GM23248 (cell line): ENCODE measurements around the gene MAGI1. TPM values are rescaled to one million over a fixed set of nuclear protein-coding genes. Genes with fewer than 3 reads are reported as not detected.

Experiments
- DNase-seq: peaks from one replicate; pipeline ENCODE4 v3.0.0-alpha.2; 2015
- H2AFZ ChIP-seq: fragments of 200-600 bp; sonication (generic); 2 replicates; pipeline ENCODE4 v1.6.1; 2016; ENCODE audit warnings: antibody characterized with exemption
- H3F3A ChIP-seq: fragments of 200-600 bp; sonication (generic); 2 replicates; pipeline ENCODE4 v1.6.1; 2016; ENCODE audit warnings: mild to moderate bottlenecking, antibody characterized with exemption, mixed run types; ENCODE audit not compliant: insufficient read depth
- H3K27ac ChIP-seq: fragments of 200-600 bp; sonication (generic); 2 replicates; pipeline ENCODE4 v1.5.1; 2016; ENCODE audit warnings: mild to moderate bottlenecking
- H3K27me3 ChIP-seq: fragments of 200-600 bp; sonication (generic); replicated peaks from 2 replicates; pipeline ENCODE4 v1.6.1; 2016; ENCODE audit warnings: mild to moderate bottlenecking; ENCODE audit not compliant: insufficient read depth
- H3K36me3 ChIP-seq: fragments of 200-600 bp; sonication (generic); 2 replicates; pipeline ENCODE4 v1.6.1; 2016; ENCODE audit warnings: low read depth, mild to moderate bottlenecking
- H3K4me1 ChIP-seq: fragments of 200-600 bp; sonication (generic); 2 replicates; pipeline ENCODE4 v1.6.1; 2016; ENCODE audit warnings: mild to moderate bottlenecking; ENCODE audit not compliant: insufficient read depth
- H3K4me2 ChIP-seq: fragments of 200-600 bp; sonication (generic); one replicate; pipeline ENCODE4 v1.6.1; 2016; ENCODE audit warnings: mild to moderate bottlenecking; ENCODE audit not compliant: unreplicated experiment
- H3K4me3 ChIP-seq: fragments of 200-600 bp; sonication (generic); 2 replicates; pipeline ENCODE4 v1.5.1; 2016; ENCODE audit warnings: mild to moderate bottlenecking
- H3K79me2 ChIP-seq: fragments of 200-600 bp; sonication (generic); 2 replicates; pipeline ENCODE4 v1.6.1; 2016; ENCODE audit warnings: mild to moderate bottlenecking; ENCODE audit not compliant: insufficient read depth
- H3K9ac ChIP-seq: fragments of 200-600 bp; sonication (generic); 2 replicates; pipeline ENCODE4 v1.6.1; 2016; ENCODE audit warnings: mild to moderate bottlenecking
- H3K9me2 ChIP-seq: fragments of 200-600 bp; sonication (generic); 2 replicates; pipeline ENCODE4 v1.6.1; 2016; ENCODE audit warnings: mixed run types, mild to moderate bottlenecking, moderate library complexity; ENCODE audit not compliant: insufficient read depth
- H3K9me3 ChIP-seq: fragments of 200-600 bp; sonication (generic); one replicate; pipeline ENCODE4 v1.6.1; 2017; ENCODE audit warnings: low read depth
- H4K20me1 ChIP-seq: fragments of 200-600 bp; sonication (generic); 2 replicates; pipeline ENCODE4 v1.6.0; 2016; ENCODE audit not compliant: insufficient read depth
- EZH2 ChIP-seq: fragments of 200-600 bp; sonication (generic); IDR thresholded peaks from 2 replicates; pipeline ENCODE4 v1.6.1; 2018; ENCODE audit warnings: antibody characterized with exemption, mild to moderate bottlenecking; ENCODE audit not compliant: insufficient read depth, poor library complexity, severe bottlenecking
- EZH2phosphoT487 ChIP-seq: fragments of 200-600 bp; sonication (generic); IDR thresholded peaks from 2 replicates; pipeline ENCODE4 v1.6.1; 2018; ENCODE audit warnings: antibody characterized with exemption, moderate library complexity, mild to moderate bottlenecking, low read depth; ENCODE audit not compliant: insufficient read depth
- WGBS, 2 experiments: methylation state at CpG; one replicate each; pipeline ENCODE4 v1.1.6; 2015 to 2017; ENCODE audit warnings: low lambda C conversion rate in 2 of 2, low coverage in 1 of 2; ENCODE audit errors: missing lambda C conversion rate in 2 of 2; 5-methylcytosine and 5-hydroxymethylcytosine counted together
- in situ Hi-C: fragments of 300-500 bp; cut with MboI; formaldehyde crosslinking; loops from 2 replicates; pipeline ENCODE4 v1.15.0; 2020
- polyA plus RNA-seq: library from polyadenylated mRNA; unstranded; fragments of >200 nt; fragmentation: Nextera tagmentation; extraction: Ambion mirVana; gene quantifications from 2 replicates; pipeline ENCODE4 v1.2.1, GENCODE V29; 2016
- total RNA-seq: library from RNA; depleted of rRNA; stranded (reverse); fragments of >200 nt; shearing (Covaris generic); gene quantifications from 2 replicates; pipeline ENCODE4 v1.2.3, GENCODE V29; 2014

Gene MAGI1
- total and polyA plus RNA-seq, 2 experiments from 2014 or later = 7.3 to 13.8 TPM

DNA sequence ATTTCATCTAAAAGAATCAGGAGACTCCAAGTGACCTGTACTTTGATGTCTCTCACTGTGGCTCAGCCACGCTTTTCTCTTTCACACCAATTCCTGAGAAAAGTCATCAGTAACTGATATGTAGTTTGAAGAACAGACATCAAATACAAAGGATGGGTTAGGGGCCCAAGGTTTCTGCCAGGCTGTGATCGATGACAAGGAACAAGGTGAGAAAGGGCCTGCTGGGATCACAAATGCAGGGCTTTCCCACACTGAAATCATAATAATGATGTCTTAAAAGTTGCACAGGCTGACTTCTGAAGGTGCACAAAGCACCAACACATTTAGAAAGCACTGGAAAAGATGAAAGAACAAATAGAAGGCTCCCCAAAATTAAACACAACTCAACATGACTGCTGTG, 396.9 kb downstream of the MAGI1 start:
- H3F3A ChIP-seq = no peaks in the 10 kb centered on the region
- H3K9ac ChIP-seq = no peak overlapping the region
- no peak overlapping the region for H3K27ac ChIP-seq
- peaks cover 2% of the 10 kb centered on the region; the same call in 1 of the 2 replicates for H4K20me1 ChIP-seq
- peaks cover 66% of the 10 kb centered on the region for H3K79me2 ChIP-seq
- no peak overlapping the region for H3K4me3 ChIP-seq
- no peak for DNase-seq
- 0 out of 2 replicates have a peak, but pooled peaks cover 8% of the 10 kb centered on the region for H3K4me1 ChIP-seq
- H3K9me3 ChIP-seq = no peaks in the 10 kb centered on the region
- no peaks in the 10 kb centered on the region for H3K9me2 ChIP-seq
- H3K36me3 ChIP-seq = no peaks in the 10 kb centered on the region
- H2AFZ ChIP-seq = no peak overlapping the region
- in situ Hi-C loops = no loop called here
- no peak overlapping the region for H3K4me2 ChIP-seq
- WGBS, 2 experiments = 50 to 53% methylated on average over 2 of the region's 2 CpGs
- TF ChIP-seq EZH2phosphoT487 (no peak), EZH2 (no peak)
- H3K27me3 ChIP-seq = no peaks in the 10 kb centered on the region

DNA sequence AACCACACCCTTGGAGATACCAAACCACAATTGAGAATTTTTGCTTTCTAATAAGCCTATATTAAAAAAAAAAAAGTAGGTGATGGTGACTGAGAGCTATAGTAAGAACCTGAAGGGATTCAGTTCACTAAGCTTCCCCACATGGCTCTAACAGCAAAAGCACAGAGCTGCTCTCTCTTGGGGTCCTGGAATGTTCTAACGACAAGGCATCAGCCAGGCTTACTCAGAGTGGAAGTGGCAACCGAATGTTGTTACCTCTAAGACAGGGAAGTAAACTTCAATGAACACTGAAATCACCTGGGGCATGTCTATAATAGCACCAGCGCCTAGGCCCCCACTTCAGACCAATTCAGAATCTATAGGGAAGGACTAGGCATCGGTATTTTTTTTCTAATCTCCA, 397.7 kb downstream of the MAGI1 start:
- H3K4me2 ChIP-seq = no peak overlapping the region
- H3K4me1 ChIP-seq = 0 out of 2 replicates have a peak, but pooled peaks cover 8% of the 10 kb centered on the region
- DNase-seq = no peak
- 67 to 71% methylated on average over 4 of the region's 4 CpGs for WGBS, 2 experiments
- H3K9me3 ChIP-seq = no peaks in the 10 kb centered on the region
- H3K9me2 ChIP-seq = no peaks in the 10 kb centered on the region
- H3F3A ChIP-seq = no peaks in the 10 kb centered on the region
- H3K27me3 ChIP-seq = no peaks in the 10 kb centered on the region
- no peaks in the 10 kb centered on the region for H3K36me3 ChIP-seq
- no peak for TF ChIP-seq EZH2
- TF ChIP-seq EZH2phosphoT487 = no peak
- H3K27ac ChIP-seq = no peak overlapping the region
- no peak overlapping the region for H2AFZ ChIP-seq
- H3K4me3 ChIP-seq = no peak overlapping the region
- peaks cover 5% of the 10 kb centered on the region; the same call in 1 of the 2 replicates for H4K20me1 ChIP-seq
- in situ Hi-C loops = no loop called here
- peaks cover 64% of the 10 kb centered on the region for H3K79me2 ChIP-seq
- no peak overlapping the region for H3K9ac ChIP-seq

DNA sequence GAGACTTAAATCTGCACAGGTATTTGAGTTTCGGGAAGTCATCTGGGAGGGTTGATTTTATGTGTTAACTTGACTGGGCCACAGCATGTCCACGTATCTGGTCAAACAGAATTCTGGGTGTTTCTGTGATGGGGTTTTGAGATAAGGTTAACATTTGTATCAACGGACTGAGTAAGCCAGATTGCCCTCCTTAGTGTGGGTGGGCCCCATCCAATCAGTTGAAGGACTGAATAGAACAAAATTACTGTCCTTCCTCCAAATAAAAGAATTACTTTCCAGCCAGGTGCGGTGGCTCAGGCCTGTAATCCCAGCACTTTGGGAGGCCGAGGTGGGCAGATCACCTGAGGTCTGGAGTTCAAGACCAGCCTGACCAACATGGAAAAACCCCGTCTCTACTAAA, 399.3 kb downstream of the MAGI1 start:
- no peak overlapping the region for H3K4me2 ChIP-seq
- 86 to 93% methylated on average over 6 of the region's 6 CpGs for WGBS, 2 experiments
- no peaks in the 10 kb centered on the region for H3K27me3 ChIP-seq
- in situ Hi-C loops = no loop called here
- peaks cover 58% of the 10 kb centered on the region for H3K79me2 ChIP-seq
- H3K4me1 ChIP-seq = 0 out of 2 replicates have a peak, but pooled peaks cover 8% of the 10 kb centered on the region
- no peaks in the 10 kb centered on the region for H3F3A ChIP-seq
- H4K20me1 ChIP-seq = peaks cover 5% of the 10 kb centered on the region; the same call in 1 of the 2 replicates
- no peak for TF ChIP-seq EZH2phosphoT487
- TF ChIP-seq EZH2 = no peak
- no peaks in the 10 kb centered on the region for H3K9me3 ChIP-seq
- H3K27ac ChIP-seq = no peak overlapping the region
- H3K9ac ChIP-seq = no peak overlapping the region
- H3K4me3 ChIP-seq = no peak overlapping the region
- no peaks in the 10 kb centered on the region for H3K36me3 ChIP-seq
- no peak for DNase-seq
- no peaks in the 10 kb centered on the region for H3K9me2 ChIP-seq
- H2AFZ ChIP-seq = no peak overlapping the region

DNA sequence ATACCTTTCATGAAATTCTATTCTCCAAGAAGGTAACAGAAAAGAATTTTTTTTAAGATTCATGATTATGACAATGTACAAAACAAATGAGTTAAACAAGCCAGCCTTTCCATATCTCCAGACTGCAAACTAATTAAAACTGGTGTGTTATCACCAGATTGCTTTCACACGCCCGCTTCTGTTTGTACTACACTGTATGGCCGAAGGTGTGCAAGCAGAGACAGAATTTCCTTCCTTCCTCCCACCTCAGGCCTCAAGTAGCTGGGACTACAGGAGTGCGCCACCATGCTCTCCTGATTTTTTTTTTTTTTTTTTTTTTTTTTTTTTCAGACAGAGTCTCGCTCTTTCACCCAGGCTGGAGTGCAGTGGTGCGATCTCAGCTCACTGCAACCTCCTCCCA, 400.4 kb downstream of the MAGI1 start:
- 93 to 98% methylated on average over 5 to 6 of the region's 6 CpGs for WGBS, 2 experiments
- DNase-seq = no peak
- no peaks in the 10 kb centered on the region for H3K9me3 ChIP-seq

DNA sequence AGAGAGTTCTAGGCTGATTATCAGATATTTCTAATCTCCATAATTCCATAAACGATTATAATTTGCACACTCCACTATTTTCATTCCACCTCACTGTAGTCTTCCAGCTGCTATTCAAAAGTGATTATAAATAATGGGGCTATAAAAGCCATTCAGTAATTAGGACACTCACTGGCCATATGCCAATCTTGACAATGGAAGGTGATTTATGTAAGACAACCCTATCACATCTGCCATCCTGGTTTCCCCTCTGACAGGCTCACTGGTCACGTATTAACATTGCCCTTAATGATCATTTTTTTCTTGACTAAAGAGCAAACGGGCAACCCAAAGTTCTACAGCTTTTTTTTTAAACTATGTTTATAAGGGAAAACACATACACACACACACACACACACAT, 402.4 kb downstream of the MAGI1 start:
- Histone ChIP-seq H2AFZ (no peak overlapping the region), H3K4me3 (no peak overlapping the region), H3K27me3 (no peaks in the 10 kb centered on the region), H3K36me3 (no peaks in the 10 kb centered on the region), H3K27ac (no peak overlapping the region), H3K4me1 (no peaks in the 10 kb centered on the region), H3K4me2 (no peak overlapping the region), H3K9me2 (no peaks in the 10 kb centered on the region), H3K79me2 (peaks cover 46% of the 10 kb centered on the region), H3K9ac (no peak overlapping the region), H3K9me3 (no peaks in the 10 kb centered on the region), H4K20me1 (peaks cover 5% of the 10 kb centered on the region; the same call in 1 of the 2 replicates), H3F3A (peaks cover 3% of the 10 kb centered on the region; the same call in 1 of the 2 replicates)
- 65% methylated on average over 3 of the region's 3 CpGs for WGBS, 2 experiments
- no peak for DNase-seq
- in situ Hi-C loops = no loop called here
- TF ChIP-seq EZH2 (no peak), EZH2phosphoT487 (no peak)

More for the DNA sequence above, 400.4 kb downstream of the MAGI1 start:
- Histone ChIP-seq H3K36me3 (no peaks in the 10 kb centered on the region), H4K20me1 (peaks cover 5% of the 10 kb centered on the region; the same call in 1 of the 2 replicates), H3K9ac (no peak overlapping the region), H3K4me3 (no peak overlapping the region), H3K9me2 (no peaks in the 10 kb centered on the region), H3K4me2 (no peak overlapping the region), H3K27ac (no peak overlapping the region), H3F3A (peaks cover 3% of the 10 kb centered on the region; the same call in 1 of the 2 replicates), H3K79me2 (peaks cover 58% of the 10 kb centered on the region), H3K27me3 (no peaks in the 10 kb centered on the region), H2AFZ (no peak overlapping the region), H3K4me1 (0 out of 2 replicates have a peak, but pooled peaks cover 4% of the 10 kb centered on the region)
- in situ Hi-C loops = no loop called here
- TF ChIP-seq EZH2phosphoT487 = no peak
- no peak for TF ChIP-seq EZH2
